NCI-H1417 treated with DMSO at 0.1 percent for 48 hours (cell line): ENCODE measurements around the gene VAV2.

Source experiments
- DNase-seq: peaks from one replicate; lab custom pipeline; 2025; lab: John Stamatoyannopoulos, UW

VAV2 gene, protein sequence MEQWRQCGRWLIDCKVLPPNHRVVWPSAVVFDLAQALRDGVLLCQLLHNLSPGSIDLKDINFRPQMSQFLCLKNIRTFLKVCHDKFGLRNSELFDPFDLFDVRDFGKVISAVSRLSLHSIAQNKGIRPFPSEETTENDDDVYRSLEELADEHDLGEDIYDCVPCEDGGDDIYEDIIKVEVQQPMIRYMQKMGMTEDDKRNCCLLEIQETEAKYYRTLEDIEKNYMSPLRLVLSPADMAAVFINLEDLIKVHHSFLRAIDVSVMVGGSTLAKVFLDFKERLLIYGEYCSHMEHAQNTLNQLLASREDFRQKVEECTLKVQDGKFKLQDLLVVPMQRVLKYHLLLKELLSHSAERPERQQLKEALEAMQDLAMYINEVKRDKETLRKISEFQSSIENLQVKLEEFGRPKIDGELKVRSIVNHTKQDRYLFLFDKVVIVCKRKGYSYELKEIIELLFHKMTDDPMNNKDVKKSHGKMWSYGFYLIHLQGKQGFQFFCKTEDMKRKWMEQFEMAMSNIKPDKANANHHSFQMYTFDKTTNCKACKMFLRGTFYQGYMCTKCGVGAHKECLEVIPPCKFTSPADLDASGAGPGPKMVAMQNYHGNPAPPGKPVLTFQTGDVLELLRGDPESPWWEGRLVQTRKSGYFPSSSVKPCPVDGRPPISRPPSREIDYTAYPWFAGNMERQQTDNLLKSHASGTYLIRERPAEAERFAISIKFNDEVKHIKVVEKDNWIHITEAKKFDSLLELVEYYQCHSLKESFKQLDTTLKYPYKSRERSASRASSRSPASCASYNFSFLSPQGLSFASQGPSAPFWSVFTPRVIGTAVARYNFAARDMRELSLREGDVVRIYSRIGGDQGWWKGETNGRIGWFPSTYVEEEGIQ

DNA sequence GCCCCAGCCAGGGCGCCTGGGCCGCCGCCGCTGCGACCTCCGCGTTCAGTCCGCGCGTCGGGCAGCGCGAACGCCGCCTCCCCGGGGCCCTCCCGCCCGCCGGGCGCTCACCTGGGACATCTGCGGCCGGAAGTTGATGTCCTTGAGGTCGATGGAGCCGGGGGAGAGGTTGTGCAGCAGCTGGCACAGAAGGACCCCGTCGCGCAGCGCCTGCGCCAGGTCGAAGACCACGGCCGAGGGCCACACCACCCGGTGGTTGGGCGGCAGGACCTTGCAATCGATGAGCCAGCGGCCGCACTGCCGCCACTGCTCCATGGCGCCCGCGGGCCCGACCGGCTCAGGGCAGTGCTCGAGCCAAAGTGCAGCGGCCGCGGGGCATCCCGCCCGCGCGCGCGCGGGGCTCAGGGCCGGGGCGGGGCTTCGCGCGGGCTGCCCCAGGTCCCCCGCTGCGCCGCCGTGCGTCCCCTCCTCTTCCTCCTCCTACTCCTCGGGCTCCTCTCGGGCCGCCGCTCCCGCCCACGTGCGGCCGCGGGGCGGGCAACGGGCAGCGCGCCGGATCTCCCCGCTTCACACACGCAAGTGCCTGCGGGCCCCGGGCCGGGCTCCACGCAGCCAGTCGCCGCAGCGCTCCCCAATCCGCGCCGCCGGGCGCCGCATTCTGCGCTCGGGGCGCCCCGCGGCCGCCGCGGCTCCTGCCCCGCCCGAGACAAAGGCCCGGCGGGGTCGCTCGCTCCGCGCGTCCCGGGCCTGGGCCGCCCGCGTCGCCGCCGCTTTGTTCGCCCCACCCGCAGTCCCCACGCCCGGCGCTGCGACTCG lies at the start of gene VAV2:
TSS of gene VAV2 (minus strand) at position 361 of the 816 bp plus-strand sequence. CDS start at position 315, 46 bp downstream.
- DNase-seq: peak; percentile 20

DNA sequence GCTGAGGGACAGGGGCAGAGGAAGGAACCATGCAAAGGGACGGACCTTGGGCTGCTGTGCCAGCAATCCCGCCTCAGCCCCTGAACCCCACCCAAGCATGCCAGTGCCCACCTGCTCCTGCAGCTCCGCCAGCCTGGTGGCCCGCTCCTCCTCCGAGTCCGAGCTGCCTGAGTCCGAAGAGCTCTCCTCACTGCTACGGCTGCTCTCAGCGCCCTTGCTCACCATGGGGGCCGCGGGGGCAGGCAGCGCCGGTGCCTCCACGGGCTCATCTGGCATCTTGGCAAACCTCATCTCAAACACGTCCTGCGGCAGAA lies 49.5 kb upstream of the VAV2 start:
- DNase-seq: no peak

DNA sequence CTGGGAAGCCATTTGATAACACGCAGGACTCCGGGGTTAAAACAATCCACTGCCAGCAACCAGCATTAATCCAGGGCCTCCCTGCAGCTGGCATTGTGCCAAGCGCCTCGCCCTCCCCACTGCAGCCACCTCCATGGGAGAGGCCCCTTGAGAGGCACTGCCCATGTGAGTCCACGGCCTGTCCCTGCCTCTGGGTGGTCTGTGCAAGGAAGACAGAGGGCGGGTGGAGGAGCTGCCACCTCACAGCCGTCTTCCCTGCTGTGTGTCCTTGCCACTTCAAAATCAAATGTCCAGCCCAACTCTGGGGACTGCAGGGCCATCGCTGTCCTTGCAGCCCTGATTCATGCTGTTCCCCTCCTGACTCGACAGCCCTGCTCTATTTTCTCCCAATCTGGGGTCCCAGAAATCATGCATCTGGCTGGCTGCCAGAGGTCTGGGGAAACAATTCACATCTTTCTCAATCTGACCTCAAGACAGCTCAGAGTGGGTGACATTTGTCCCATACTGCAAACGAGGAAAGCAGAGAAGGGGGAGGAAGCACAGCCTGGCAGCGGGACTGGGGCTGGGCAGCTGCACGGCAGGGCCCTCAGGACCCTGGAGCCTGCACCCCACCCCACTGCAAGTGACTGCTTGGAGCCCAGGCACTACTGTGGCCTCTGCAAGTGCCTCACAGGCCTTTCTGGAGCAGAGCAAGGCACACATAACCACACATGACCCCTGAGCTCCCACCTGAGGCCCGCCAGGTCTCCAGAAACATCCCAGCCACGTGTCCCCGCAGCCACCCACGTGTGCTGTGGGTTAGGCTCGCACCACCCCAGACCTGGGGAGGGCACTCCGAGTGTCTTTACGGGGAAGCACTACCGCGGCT lies 48.9 kb upstream of the VAV2 start:
- DNase-seq: no peak

DNA sequence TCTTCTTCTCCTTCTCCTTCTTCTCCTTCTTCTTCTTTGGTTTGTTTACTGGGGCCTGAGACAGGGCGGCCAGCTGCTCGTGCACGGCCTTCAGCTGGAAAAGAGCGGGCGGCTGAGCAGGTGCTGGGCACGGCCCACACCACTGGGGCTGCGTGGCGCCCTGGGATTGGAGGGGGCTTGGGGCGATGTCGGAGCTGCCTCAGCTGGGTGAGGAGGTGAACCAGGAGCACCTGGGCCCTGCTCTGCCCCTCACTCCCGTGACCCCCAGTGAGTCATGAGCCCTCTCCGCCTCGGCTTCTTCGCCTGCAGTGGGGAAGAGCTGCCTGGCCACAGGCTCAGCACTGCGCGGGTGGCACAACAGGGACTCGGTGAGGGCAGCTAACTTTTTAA lies 48.0 kb upstream of the VAV2 start:
- no peak for DNase-seq

DNA sequence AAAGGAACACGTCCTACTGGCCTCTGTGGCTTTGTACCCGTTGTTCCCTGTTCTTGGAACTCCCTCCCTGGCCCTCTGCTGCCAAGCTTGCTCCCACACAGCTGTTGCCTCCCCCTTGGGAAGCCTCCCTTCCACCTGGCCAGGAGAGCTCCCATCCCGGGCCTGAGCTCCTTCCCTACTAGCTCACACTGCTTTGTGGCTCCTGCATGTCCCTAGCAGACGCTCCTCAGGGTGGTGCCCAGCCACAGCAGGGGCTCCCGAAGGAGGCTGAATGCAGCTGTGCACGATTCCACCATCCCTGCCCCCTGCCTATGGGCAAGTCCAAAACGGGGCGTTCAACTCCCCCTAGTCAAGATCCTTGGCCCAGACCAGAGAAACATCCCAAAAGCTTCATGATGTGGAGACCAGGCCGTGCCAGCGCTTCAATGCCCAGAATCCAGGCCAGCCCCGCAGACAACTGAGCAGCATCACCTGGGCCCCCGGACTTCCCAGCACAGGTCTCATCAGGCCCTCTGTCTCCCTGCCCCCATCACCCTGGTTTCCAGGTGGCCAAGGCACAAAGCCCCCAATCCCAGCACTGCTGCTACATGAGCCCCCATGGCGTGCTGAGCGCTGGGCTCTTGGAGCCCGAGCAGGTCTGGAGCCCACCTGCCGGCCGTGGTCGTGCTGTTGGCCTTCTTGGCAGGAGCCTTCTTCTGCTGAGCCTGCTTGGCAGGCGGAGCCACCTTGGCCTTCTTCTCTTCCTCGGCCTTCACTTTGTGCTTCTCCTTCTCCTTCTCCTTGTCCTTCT lies 47.5 kb upstream of the VAV2 start:
- DNase-seq: no peak

DNA sequence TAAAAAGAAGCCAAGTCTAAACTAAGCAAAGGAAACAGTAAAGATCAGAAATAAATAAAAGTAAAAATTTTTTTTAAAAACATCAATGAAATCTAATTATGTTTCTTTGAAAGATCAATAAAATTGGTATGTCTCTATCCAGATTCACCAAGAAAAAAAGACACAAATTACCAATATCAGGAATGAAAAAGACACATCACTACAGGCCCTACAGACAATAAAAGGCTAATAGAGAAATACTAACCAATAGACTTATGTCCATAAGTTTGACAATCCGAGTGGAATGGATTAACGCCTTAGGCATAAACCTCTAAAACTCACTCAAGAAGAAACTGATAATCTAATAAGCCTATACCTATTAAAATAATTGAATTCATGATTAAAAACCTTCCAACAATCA lies 45.5 kb upstream of the VAV2 start:
- no peak for DNase-seq

DNA sequence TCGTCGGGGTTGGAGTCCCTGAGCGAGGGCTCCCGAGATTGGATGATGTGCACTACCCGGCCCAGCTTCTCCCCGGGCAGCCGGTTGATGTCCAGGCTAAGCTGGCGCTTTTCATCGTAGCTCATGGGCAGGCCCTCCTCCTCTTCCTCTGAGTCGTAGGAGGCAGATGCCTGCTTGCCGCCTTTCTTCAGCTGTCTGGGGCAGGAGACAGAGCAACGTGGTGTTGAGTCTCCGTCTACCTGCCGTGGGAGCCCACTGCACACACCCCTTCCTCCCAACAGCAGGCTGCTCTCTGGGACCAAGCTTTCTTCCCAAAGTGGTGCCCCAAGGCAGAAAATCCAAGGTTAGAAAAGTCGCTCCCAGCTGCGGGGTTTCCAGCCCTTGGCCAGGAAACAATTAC lies 44.0 kb upstream of the VAV2 start:
- no peak for DNase-seq

DNA sequence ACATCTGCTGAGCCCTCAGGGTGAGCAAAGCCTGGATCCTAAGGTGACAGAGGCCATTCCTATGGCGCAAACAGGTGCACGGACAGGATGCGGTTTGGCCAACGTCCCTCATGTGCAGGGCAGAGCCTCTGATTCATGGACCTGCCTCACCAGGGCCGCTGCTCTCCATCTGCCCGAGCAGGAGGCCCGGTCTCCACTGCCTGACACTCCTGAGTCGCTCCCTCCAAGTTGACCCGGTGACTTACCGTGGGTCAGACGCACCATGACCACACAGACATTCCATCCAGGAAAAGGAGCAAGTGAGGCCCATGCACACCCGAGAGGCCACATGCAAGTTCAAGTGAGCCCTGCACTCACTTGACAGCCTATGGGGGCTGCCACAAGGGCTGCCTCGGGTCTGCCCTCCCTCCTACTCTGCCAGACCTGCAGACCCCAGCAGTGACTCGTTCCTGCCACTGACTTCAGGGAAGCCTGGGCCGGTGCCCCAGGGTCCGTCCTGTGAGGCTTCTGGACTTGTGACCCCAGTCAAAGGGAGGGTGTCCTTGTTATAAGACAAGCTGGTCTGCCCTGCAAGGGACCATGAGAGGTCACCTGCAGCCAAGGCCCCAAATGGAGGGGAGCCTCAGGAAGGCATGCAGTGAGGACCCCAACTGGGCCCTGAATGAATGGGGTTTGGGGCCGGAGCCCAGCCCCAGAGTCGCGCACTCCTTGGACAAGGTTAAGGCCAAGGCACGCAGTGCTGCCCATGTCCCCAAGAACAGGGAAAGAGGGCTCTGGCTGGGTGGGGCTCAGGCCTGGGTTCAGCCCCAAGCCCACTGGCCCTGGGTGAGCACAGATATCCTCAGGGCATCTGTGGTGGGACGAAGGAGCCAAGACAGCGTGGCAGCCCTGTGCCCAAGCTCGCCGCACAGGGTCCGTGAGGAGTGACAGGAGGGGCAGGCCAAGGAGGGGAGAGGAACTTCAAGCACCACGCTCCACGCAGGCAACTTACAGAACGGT lies 43.2 kb upstream of the VAV2 start:
- DNase-seq: no peak

DNA sequence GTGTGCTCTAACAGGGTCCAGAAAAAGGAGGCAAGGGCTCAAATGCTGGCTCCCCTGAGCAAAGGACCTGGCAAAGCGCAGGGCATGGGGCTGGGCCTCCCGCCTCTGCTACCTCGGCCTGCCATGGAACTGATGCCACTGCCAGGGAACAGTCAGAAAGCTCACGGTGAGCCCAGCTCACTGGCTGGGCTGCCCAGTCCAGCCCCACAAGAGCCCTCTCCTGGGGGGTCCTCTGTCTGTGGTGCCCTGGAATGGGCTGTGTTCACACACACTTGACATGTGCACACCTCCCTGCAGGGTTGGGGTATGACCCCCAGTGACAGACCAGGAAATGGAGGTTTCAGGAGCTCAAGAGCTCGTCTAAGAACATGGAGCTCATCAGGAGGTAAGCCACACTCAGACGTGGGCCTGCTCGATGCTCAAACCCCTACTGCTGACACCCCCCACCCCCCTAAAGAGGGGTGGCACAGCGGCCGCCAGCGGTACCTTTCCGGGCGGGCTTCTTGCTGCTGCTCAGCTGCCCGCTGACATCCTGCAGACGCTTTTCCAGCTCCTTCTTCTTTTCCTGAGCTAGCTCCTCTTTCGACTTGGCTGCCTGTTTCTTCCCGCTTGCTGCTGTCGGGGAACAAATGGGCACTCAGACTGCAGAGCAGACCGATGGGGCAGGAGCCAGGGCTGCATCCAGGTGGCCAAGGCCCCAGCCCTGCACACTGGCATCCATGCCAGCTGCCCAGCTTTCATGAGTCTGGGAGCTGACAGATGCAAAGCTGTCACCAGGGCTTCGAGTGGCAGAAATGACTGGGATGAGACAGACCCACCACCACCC lies 42.3 kb upstream of the VAV2 start:
- no peak for DNase-seq

DNA sequence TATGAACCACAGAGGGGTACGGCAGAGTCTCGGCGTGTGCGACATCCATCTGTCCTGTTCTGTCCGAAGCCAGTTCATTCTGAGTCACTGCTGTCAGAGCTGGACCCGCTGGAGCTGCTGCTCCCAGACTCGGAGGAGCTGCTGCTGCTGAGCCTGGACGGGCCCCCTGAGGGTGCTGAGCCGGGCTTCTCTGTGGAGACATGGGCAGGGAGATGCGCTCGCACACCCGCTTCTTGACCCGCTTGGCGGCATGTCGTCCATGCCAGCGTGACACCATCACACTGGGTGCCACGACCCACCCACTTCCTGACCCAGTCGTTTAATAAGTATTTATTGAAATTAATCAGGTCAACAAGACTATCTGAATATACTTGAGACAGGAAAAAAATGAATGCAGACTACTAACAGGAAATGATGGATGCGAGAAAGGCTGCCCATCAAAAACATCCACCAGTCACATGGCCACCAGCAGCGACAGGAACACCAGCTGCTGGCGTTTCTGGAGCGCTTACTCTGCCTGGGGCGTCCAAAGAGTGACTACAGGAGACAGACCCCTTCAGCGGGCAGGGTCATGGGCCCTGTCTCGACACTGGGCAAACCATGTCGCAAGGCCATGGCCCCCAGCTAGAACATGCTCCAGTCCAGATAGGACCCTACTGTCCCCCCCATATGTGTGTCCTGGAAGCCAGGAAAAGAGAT lies 41.5 kb upstream of the VAV2 start:
- no peak for DNase-seq

DNA sequence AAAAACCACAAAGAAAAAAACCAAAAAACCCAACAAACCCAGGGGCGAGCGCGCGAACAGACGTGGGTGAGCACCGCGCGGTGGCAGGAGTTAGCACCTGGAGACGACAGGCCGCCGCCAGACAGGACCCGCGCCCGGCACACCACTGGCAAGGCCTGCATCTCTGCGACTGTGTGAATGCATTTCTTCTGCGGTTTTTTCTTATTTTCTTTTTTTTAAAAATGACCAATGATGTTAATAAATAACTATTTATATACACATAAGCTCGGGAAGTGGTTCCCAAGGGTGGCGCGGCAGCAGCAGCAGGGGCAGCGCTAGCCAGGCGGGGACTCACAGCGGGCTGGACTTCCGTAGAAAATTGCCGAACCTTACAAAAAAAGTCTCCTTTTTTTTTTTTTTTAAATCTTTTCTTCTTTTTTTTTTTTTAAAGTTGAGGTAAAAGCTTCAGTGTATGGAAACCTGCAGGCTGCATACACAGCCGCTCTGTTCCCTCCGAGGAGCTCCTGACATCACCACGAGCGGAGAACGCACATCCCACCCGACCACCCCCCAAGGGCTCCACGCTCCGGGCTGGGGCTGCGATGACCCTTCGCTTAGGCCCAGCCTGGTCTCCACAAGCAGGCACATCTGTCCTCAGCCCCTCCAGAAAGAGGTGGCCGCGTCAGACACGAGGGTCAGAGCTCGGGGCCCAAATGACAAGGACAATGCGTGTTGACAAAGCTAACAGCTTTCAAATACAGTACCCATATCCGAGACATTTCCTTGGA lies 40.5 kb upstream of the VAV2 start:
- no peak for DNase-seq

DNA sequence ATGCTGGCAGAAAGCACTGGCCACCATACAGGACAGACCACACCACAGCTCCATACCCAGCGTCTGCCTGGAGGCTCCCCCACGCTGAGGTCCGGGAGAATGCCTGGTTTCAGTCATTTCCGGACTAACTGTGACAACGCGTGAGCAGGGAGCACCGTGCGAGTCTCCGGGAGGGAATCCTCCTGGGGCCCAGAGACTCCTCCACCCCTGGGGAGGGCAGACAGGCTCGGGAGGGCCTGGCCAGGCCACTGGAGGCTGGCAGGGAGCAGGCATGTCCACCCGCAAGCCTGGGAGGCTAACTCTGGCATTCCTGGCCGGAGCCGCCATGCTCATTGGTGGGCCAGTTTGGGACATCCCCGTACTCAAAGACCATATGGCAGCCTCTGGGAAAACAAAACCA lies 39.7 kb upstream of the VAV2 start:
- DNase-seq: no peak

DNA sequence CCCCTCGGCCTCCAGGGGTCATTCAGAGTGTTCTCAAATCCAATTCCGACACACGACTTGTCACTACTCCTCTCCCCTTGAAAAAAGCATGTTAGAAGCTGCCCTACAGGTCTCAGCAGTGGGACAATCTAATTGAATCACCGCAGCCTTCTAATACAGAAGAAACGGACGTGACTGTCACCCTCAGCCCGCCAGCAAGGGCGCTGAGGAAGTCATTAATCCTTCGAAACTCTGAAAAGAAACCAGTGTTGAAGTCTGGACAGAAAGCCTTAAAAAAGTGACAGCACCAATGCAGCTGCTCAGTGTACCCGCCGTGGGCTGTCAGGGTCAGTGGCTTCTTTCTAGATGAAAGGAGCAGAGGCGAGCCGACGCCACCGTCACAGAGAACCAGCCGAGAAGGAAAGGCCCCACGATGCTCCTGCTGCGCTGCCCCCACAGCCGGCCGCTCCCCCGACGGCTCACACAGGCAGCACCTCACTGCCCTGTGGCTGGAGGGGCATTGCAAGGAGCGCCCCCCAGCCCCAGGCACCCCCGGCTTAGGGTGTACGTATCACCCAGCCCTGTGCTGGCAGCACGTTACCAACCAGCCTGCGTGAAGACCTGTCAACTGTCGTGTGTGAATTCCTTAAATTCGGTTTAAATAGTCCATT lies 38.8 kb upstream of the VAV2 start:
- no peak for DNase-seq

DNA sequence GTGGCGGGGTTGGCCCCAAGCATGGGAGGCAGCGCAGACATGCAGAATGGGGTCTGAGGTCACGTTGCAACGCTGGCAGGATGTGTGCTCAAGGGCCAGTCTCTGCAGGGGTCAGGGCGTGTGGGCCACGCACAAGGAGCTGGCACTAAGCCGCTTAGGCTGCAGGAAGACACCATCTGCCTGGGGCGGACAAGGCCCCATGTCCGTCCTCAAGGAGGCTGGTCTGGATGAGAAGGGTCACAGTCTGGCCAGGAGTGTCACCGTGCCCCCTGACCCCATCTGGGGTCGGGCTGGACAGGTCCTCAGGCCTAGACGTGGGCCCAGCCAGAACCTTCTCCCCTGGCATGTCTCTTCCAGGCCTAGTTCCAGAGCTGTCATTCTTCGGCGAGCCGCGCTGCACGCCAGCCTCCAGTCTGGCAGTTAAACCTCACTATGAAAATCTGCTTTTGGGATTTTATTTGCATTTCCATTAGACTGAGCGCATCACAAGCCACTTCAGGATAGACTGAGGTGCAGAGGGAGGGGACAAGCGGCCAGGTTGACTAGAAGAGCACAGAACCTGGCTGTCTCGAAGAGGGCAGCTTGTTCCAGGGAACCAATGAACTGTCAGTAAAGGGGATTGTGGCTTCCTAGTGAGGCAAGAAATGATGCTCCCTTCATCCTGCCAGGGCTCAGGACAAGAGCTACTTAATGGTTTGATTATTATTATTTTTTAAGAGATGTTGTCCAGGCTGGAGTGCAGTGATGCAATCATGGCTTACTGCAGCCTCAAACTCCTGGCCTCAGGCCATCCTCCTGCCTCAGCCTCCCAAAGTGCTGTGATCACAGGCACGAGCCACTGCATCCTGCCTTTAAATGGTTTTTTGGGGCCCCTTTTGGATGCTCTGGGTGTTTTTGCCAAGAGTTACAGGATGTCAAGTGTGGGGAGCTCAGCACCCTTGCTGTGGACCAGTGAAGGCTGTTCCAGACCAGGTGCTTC lies 37.4 kb upstream of the VAV2 start:
- no peak for DNase-seq

DNA sequence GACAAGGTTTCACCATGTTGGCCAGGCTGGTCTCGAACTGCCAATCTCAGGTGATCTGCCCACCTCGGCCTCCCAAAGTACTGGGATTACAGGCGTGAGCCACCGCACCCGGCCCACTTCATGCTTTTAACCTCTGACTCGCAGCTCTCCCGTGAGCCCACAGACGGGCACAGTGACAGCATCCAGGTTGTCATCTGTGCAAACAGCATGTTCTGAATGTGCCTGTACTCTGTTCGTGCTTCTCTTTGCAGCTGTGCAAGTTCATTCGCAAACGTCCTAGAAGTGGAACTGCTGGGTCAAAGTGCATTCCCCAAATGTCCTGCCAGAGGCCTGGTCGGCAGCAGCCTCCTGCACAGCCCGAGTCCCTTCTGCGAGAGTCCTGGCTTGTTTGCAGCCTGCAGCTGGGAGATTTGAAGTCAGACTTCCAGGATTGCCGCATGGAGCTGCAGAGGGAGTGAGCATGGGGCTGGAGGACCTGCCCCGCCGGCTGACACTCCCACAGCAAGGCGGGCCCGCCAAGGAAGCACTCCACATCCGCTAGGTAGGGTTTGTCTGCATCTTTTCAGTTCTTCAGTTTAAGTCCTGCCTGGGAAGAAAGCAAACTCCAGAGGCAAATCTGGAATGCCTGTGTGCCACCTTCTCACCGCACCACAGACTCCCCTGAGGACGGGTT lies 36.6 kb upstream of the VAV2 start:
- DNase-seq: no peak
